Activated CD4-positive, alpha-beta memory T cell treated with anti-CD3 and anti-CD28 coated beads for 36 hours (primary cell): ENCODE data around the gene UBC. TPM values are rescaled to one million over a fixed set of nuclear protein-coding genes. Genes with fewer than 3 reads are reported as not detected.
"Not testable (repeated sequence)": the region's sequence is repeated elsewhere in the genome, so short reads cannot be mapped to it uniquely, and the experiment has no call there.

Experiments
- CTCF ChIA-PET: fragments of 350-600 bp; sonication (Branson Sonifier 250); formaldehyde crosslinking; loops from one replicate; lab custom pipeline; 2021; ENCODE audit warnings: antibody characterized with exemption, inconsistent platforms; lab: Charles Lee
- POLR2A ChIA-PET: fragments of 350-600 bp; sonication (Branson Sonifier 250); formaldehyde crosslinking; loops from one replicate; lab custom pipeline; 2021; ENCODE audit warnings: antibody characterized with exemption; lab: Charles Lee
- DNase-seq: peaks from one replicate; pipeline ENCODE4 v3.0.0-alpha.2; 2020
- H3K27ac Mint-ChIP-seq: one replicate; pipeline ENCODE4 v1.8.0; 2021; ENCODE audit warnings: mixed read lengths
- H3K27me3 Mint-ChIP-seq: one replicate; pipeline ENCODE4 v1.8.0; 2021; ENCODE audit warnings: mixed read lengths
- H3K36me3 Mint-ChIP-seq: one replicate; pipeline ENCODE4 v1.8.0; 2021; ENCODE audit warnings: mixed read lengths
- H3K4me1 Mint-ChIP-seq: one replicate; pipeline ENCODE4 v1.8.0; 2021; ENCODE audit warnings: low read depth, mixed read lengths
- H3K4me3 Mint-ChIP-seq: one replicate; pipeline ENCODE4 v1.8.0; 2021; ENCODE audit warnings: mild to moderate bottlenecking, mixed read lengths
- H3K9me3 Mint-ChIP-seq: one replicate; pipeline ENCODE4 v1.8.0; 2021; ENCODE audit warnings: mixed read lengths
- intact Hi-C: fragments of 100-400 bp; cut with micrococcal nuclease; formaldehyde crosslinking; loops from one replicate; pipeline ENCODE4 v1.15.1; 2023
- total RNA-seq, 2 experiments: library from RNA; stranded (reverse); gene quantifications; one replicate each; pipeline ENCODE4 v1.2.3, GENCODE V29; 2021

UBC gene
- total RNA-seq, 2 experiments from 2014 or later, result 940 to 950 TPM

GRCh38 chr12:124920353-124920935 lies 6.0 kb upstream of the UBC start:
- Mint-ChIP-seq H3K27me3 (peaks cover 3% of the 10 kb centered on the region), H3K36me3 (peaks cover 2% of the 10 kb centered on the region), H3K4me1 (peaks cover 73% of the 10 kb centered on the region), H3K27ac (peak overlapping the region; percentile 100), H3K9me3 (no peaks in the 10 kb centered on the region), H3K4me3 (peak overlapping the region; percentile 71)
- POLR2A ChIA-PET, result interaction anchor here (1.4 to 9.7 kb wide), 2 partner anchors 10 to 18 kb away, joined by 12 to 137 read pairs; no protein-coding TSS in a partner anchor
- intact Hi-C loops, result loop anchor here (2.0 kb wide), 1 partner anchor 1206 kb away; no protein-coding TSS in a partner anchor
- no peak for DNase-seq
- CTCF ChIA-PET, result interaction anchor here (1.0 to 8.5 kb wide), 4 partner anchors 7 to 146 kb away, joined by 5 to 132 read pairs (median 38); no protein-coding TSS in a partner anchor

- H3K27ac Mint-ChIP-seq, result peak overlapping the region; percentile 100
- POLR2A ChIA-PET, result interaction anchor here (1.4 to 9.7 kb wide), 4 partner anchors 8 to 145 kb away, joined by 6 to 137 read pairs (median 10); no protein-coding TSS in a partner anchor
- DNase-seq, result peak; percentile 74
These were observed 5.3 kb upstream of the UBC start for GRCh38 chr12:124919521-124920352.

DNA sequence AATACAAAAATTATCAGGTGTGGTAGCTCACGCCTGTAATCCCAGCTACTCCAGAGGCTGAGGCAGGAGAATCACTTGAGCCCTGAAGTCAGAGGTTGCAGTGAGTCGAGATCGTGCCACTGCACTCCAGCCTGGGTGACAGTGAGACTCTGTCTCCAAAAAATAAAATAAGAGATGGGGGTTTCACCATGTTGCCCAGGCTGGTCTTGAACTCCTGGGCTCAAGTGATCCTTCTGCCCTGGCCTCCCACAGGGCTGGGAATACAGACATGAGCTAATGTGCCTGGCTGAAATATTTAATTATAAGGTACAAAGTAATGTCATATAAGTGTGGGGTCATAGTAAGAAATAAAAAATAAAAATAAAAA lies 4.2 kb upstream of the UBC start:
- Mint-ChIP-seq H3K4me1 (peaks cover 87% of the 10 kb centered on the region), H3K27ac (peak overlapping the region; percentile 100), H3K36me3 (peaks cover 14% of the 10 kb centered on the region), H3K27me3 (peaks cover 12% of the 10 kb centered on the region), H3K4me3 (peak overlapping the region; percentile 100)
- ChIA-PET POLR2A (interaction anchor here (1.5 to 9.7 kb wide), 4 partner anchors 9 to 144 kb away, joined by 3 to 137 read pairs (median 7); partner anchors contain the start of gene BRI3BP), CTCF (interaction anchor here (0.7 to 8.5 kb wide), 4 partner anchors 9 to 22 kb away, joined by 3 to 132 read pairs (median 38); no protein-coding TSS in a partner anchor)
- intact Hi-C loops, result loop anchor here (5.0 to 10.0 kb wide), 3 partner anchors 354 to 1481 kb away; partner anchors contain the start of genes NCOR2 and RILPL2
- H3K9me3 Mint-ChIP-seq, DNase-seq: not testable (repeated sequence)

More at GRCh38 chr12:124919521-124920352, 5.3 kb upstream of the UBC start:
- intact Hi-C loops, result loop anchor here (2.0 to 10.0 kb wide), 4 partner anchors 355 to 1482 kb away; partner anchors contain the start of genes NCOR2 and RILPL2
- Mint-ChIP-seq H3K36me3 (peaks cover 3% of the 10 kb centered on the region), H3K9me3 (no peaks in the 10 kb centered on the region), H3K4me3 (peak overlapping the region; percentile 67), H3K4me1 (peaks cover 77% of the 10 kb centered on the region), H3K27me3 (peaks cover 3% of the 10 kb centered on the region)
- CTCF ChIA-PET, result interaction anchor here (0.7 to 8.5 kb wide), 5 partner anchors 8 to 145 kb away, joined by 3 to 132 read pairs (median 6); no protein-coding TSS in a partner anchor

DNA sequence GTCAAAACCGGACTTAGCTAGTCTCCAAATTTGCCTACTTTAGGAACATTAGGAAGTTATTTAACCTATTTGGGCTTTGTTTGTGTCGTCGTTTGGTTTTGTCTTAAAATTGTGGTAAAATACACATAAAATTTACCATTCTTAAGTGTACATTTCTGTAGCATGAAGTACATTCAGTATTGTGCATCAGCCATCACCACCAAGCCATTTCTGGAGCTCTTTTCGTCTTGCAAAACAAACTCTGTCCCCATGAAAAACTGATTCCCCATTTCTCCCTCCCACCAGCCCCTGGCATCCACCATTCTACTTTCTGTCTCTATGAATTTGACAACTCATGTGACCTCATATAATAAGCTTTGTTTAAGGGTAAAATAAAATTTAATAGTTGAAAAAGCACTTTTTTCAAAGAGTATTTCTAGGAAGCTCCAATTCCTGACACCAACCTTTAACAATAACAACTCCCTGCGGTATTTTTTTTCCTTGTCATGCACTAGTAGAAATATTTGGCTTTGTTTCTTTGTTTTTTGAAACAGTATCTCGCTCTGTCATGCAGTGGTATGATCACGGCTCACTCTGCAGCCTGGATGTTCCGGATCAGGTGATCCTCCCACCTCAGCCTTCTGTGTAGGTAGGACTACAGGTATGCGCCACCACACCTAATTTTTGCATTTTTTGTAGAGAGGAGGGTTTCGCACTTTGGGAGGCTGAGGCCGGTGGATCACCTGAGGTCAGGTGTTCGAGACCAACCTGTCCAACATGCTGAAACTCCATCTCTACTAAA lies 3.6 kb upstream of the UBC start:
- peaks cover 90% of the 10 kb centered on the region for H3K4me1 Mint-ChIP-seq
- DNase-seq, result no peak
- intact Hi-C loops, result loop anchor here (1.0 to 10.0 kb wide), 7 partner anchors 9 to 1481 kb away; partner anchors contain the start of genes DHX37, NCOR2 and RILPL2

GRCh38 chr12:124917135-124917840 lies 2.8 kb upstream of the UBC start:
- ChIA-PET POLR2A (interaction anchor here (0.7 to 9.7 kb wide), 4 partner anchors 11 to 143 kb away, joined by 3 to 137 read pairs (median 6); partner anchors contain the start of gene BRI3BP), CTCF (interaction anchor here (1.1 to 8.5 kb wide), 3 partner anchors 10 to 23 kb away, joined by 7 to 132 read pairs (median 70); no protein-coding TSS in a partner anchor)
- no peaks in the 10 kb centered on the region for H3K9me3 Mint-ChIP-seq
- DNase-seq, result peak; percentile 97
- H3K4me3 Mint-ChIP-seq, result peak overlapping the region; percentile 100
- peaks cover 27% of the 10 kb centered on the region for H3K36me3 Mint-ChIP-seq
- peaks cover 93% of the 10 kb centered on the region for H3K4me1 Mint-ChIP-seq
- peak overlapping the region; percentile 100 for H3K27ac Mint-ChIP-seq
- intact Hi-C loops, result loop anchor here (1.0 to 10.0 kb wide), 7 partner anchors 10 to 1480 kb away; partner anchors contain the start of genes DHX37, NCOR2 and RILPL2
- peaks cover 15% of the 10 kb centered on the region for H3K27me3 Mint-ChIP-seq

More for the DNA sequence above, 3.6 kb upstream of the UBC start:
- Mint-ChIP-seq H3K27ac (peak overlapping the region; percentile 100), H3K27me3 (peaks cover 15% of the 10 kb centered on the region), H3K9me3 (no peaks in the 10 kb centered on the region), H3K4me3 (peak overlapping the region; percentile 100), H3K36me3 (peaks cover 20% of the 10 kb centered on the region)
- POLR2A ChIA-PET, result interaction anchor here (0.7 to 9.7 kb wide), 5 partner anchors 10 to 143 kb away, joined by 3 to 137 read pairs (median 6); partner anchors contain the start of gene BRI3BP
- CTCF ChIA-PET, result interaction anchor here (1.1 to 8.5 kb wide), 4 partner anchors 10 to 22 kb away, joined by 6 to 132 read pairs (median 38); no protein-coding TSS in a partner anchor

DNA sequence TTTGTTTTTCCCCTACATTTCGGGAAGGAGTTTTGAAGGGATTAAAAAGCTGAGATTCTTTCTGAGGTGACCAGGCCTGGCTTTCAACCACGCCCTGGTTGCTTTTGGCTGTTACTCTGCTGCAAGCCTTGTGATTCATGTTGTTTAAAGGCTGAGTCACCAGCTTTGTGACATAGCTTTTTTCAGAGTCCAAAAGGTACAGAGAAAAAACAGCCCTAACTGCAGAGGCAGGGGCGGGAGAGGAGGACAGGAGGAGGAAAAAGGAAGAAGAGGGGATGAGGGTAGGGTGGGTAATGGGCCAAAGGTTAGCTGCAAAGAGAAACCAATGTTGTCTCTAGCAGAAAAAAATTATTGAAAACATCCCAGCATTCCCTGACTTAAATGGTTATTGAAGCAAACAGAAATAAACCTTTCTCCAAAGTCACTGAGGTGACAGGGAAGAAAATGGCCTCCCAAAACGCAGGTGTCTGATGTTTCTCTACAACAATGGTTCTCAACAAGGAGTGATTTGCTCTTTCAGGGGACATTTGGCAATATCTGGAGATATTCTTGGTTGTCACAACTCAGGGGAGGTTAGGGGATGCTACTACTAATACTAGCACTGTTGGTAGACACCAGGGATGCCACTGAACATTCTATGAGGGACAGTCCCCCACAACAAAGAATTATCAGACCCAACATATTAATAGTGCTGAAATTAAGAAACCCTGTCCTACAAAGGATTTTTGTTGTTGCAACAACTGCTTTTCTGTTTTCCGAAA lies 2.1 kb upstream of the UBC start:
- POLR2A ChIA-PET, result interaction anchor here (0.6 to 9.7 kb wide), 4 partner anchors 8 to 22 kb away, joined by 3 to 137 read pairs (median 4); no protein-coding TSS in a partner anchor
- intact Hi-C loops, result loop anchor here (1.0 to 10.0 kb wide), 7 partner anchors 11 to 1479 kb away; partner anchors contain the start of genes DHX37, NCOR2 and RILPL2
- H3K36me3 Mint-ChIP-seq, result peaks cover 28% of the 10 kb centered on the region

GRCh38 chr12:124915239-124916236 lies 1.1 kb upstream of the UBC start:
- intact Hi-C loops, result loop anchor here (5.0 to 10.0 kb wide), 3 partner anchors 351 to 1478 kb away; partner anchors contain the start of genes NCOR2 and RILPL2
- no peak for DNase-seq
- peaks cover 88% of the 10 kb centered on the region for H3K4me1 Mint-ChIP-seq

More for the DNA sequence above, 2.1 kb upstream of the UBC start:
- peak; percentile 73 for DNase-seq
- Mint-ChIP-seq H3K4me1 (peaks cover 89% of the 10 kb centered on the region), H3K9me3 (no peaks in the 10 kb centered on the region), H3K27ac (peak overlapping the region; percentile 100), H3K4me3 (peak overlapping the region; percentile 100), H3K27me3 (peaks cover 12% of the 10 kb centered on the region)
- CTCF ChIA-PET, result interaction anchor here (0.8 to 8.5 kb wide), 4 partner anchors 11 to 24 kb away, joined by 3 to 132 read pairs (median 36); no protein-coding TSS in a partner anchor

DNA sequence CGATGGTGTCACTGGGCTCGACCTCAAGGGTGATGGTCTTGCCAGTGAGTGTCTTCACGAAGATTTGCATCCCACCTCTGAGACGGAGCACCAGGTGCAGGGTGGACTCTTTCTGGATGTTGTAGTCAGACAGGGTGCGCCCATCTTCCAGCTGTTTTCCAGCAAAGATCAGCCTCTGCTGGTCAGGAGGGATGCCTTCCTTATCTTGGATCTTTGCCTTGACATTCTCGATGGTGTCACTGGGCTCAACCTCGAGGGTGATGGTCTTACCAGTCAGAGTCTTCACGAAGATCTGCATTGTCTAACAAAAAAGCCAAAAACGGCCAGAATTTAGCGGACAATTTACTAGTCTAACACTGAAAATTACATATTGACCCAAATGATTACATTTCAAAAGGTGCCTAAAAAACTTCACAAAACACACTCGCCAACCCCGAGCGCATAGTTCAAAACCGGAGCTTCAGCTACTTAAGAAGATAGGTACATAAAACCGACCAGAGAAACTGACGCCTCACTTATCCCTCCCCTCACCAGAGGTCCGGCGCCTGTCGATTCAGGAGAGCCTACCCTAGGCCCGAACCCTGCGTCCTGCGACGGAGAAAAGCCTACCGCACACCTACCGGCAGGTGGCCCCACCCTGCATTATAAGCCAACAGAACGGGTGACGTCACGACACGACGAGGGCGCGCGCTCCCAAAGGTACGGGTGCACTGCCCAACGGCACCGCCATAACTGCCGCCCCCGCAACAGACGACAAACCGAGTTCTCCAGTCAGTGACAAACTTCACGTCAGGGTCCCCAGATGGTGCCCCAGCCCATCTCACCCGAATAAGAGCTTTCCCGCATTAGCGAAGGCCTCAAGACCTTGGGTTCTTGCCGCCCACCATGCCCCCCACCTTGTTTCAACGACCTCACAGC lies 717 bp downstream of the UBC start:
- Mint-ChIP-seq H3K4me3 (peak overlapping the region; percentile 100), H3K9me3 (no peaks in the 10 kb centered on the region), H3K27me3 (peaks cover 12% of the 10 kb centered on the region), H3K27ac (peak overlapping the region; percentile 100), H3K4me1 (peaks cover 82% of the 10 kb centered on the region), H3K36me3 (peaks cover 37% of the 10 kb centered on the region)
- DNase-seq, result peak; percentile 97
- intact Hi-C loops, result loop anchor here (1.0 to 10.0 kb wide), 3 partner anchors 7 to 459 kb away; partner anchors contain the start of gene NCOR2
- ChIA-PET POLR2A (interaction anchor here (0.6 to 9.7 kb wide), 9 partner anchors 10 to 117 kb away, joined by 3 to 137 read pairs (median 6); no protein-coding TSS in a partner anchor), CTCF (interaction anchor here (0.9 to 8.5 kb wide), 3 partner anchors 10 to 27 kb away, joined by 3 to 132 read pairs (median 6); no protein-coding TSS in a partner anchor)

More at GRCh38 chr12:124915239-124916236, 1.1 kb upstream of the UBC start:
- peak overlapping the region; percentile 100 for H3K27ac Mint-ChIP-seq
- ChIA-PET POLR2A (interaction anchor here (0.6 to 9.7 kb wide), 6 partner anchors 7 to 23 kb away, joined by 3 to 137 read pairs (median 5); no protein-coding TSS in a partner anchor), CTCF (interaction anchor here (0.8 to 8.5 kb wide), 4 partner anchors 10 to 25 kb away, joined by 3 to 132 read pairs (median 36); no protein-coding TSS in a partner anchor)
- peaks cover 37% of the 10 kb centered on the region for H3K36me3 Mint-ChIP-seq
- H3K27me3 Mint-ChIP-seq, result peaks cover 12% of the 10 kb centered on the region
- H3K4me3 Mint-ChIP-seq, result peak overlapping the region; percentile 100
- H3K9me3 Mint-ChIP-seq, result no peaks in the 10 kb centered on the region
